Upper lobe of left lung (tissue), 6 donors: ENCODE data around the gene CCDC13. TPM values are rescaled to one million over a fixed set of nuclear protein-coding genes. Genes with fewer than 3 reads are reported as not detected.
A peak's percentile ranks its signal among the peaks of the same experiment; 100 is the strongest.

Source experiments
- ATAC-seq, 2 donors: fragments of 200-7000 bp; cut with Tn5 transposase; one replicate each; pipeline ENCODE4 v1.9.1; 2022; ENCODE audit warnings: mild to moderate bottlenecking in 2 of 2, moderate library complexity in 2 of 2; ENCODE audit not compliant: low FRiP score in 2 of 2
- DNase-seq, 2 donors: peaks; one replicate each; pipeline ENCODE4 v3.0.0-alpha.2; 2019 to 2020
- H3K27ac ChIP-seq, 4 donors: fragments of 200-600 bp; sonication (generic); one replicate each; pipeline ENCODE4 v1.5.1; 2016 to 2019
- H3K27me3 ChIP-seq, 4 donors: fragments of 200-600 bp; sonication (generic); one replicate each; pipeline ENCODE4 v1.5.1; 2017 to 2019
- H3K36me3 ChIP-seq, 4 donors: fragments of 200-600 bp; sonication (generic); one replicate each; pipeline ENCODE4 v1.5.1; 2016 to 2019
- H3K4me1 ChIP-seq, 4 donors: fragments of 200-600 bp; sonication (generic); one replicate each; pipeline ENCODE4 v1.5.1; 2018 to 2019
- H3K4me3 ChIP-seq, 4 donors: fragments of 200-600 bp; sonication (generic); one replicate each; pipeline ENCODE4 v1.5.1; 2017 to 2019; ENCODE audit warnings: mild to moderate bottlenecking in 2 of 4, moderate library complexity in 1 of 4
- H3K9me3 ChIP-seq, 4 donors: fragments of 200-600 bp; sonication (generic); one replicate each; pipeline ENCODE4 v1.5.1; 2018 to 2019
- CTCF ChIP-seq, 6 experiments: fragments of 450-650 bp in 4 of 6; fragments of 200-600 bp in 2 of 6; sonication (generic) in 2 of 6; IDR thresholded peaks; one replicate each; pipeline ENCODE4 v1.5.1; 2016 to 2019; ENCODE audit warnings: antibody characterized with exemption in 6 of 6
- EP300 ChIP-seq, 4 donors: sonication (generic); formaldehyde crosslinking; IDR thresholded peaks; one replicate each; pipeline ENCODE4 v1.5.1; 2017; ENCODE audit warnings: antibody characterized with exemption in 4 of 4, control low read depth in 2 of 4
- POLR2A ChIP-seq, 4 donors: fragments of 450-650 bp; IDR thresholded peaks; one replicate each; pipeline ENCODE4 v1.5.1; 2016 to 2017; ENCODE audit warnings: antibody characterized with exemption in 4 of 4, mild to moderate bottlenecking in 2 of 4
- POLR2AphosphoS5 ChIP-seq, 2 donors: sonication (generic); formaldehyde crosslinking; IDR thresholded peaks; one replicate each; pipeline ENCODE4 v1.5.1; 2017; ENCODE audit warnings: antibody characterized with exemption in 2 of 2
- WGBS, 2 donors: methylation state at CpG; one replicate each; pipeline ENCODE4 v1.1.5; 2017 to 2018; 5-methylcytosine and 5-hydroxymethylcytosine counted together
- total RNA-seq, 6 donors: library from RNA; depleted of rRNA in 4 of 6; stranded (reverse); fragments of >200 nt in 4 of 6; gene quantifications; one replicate each; pipeline versions ENCODE4 v1.1.0 to v1.2.1, GENCODE V29; 2016 to 2021
- donor health status: DM: no; HTN: no; CAD: no; lungs with moderate emphysema.
- donor health status: DM: no; HTN: yes; CAD: no; lungs with severe emphysema.

The CCDC13 gene
- total RNA-seq, 6 donors from 2014 or later: 2.1 to 12.8 (median 3.0) TPM

GRCh38 chr3:42749025-42749752 lies 23.9 kb downstream of the CCDC13 start:
- ATAC-seq (no peak), DNase-seq (no peak)
- TF ChIP-seq CTCF (IDR thresholded peaks at IDR 0.05) (no peak), EP300 (IDR thresholded peaks at IDR 0.05) (no peak), POLR2A (IDR thresholded peaks at IDR 0.05) (no peak), POLR2AphosphoS5 (IDR thresholded peaks at IDR 0.05) (no peak)
- H3K4me3 ChIP-seq: no peak overlapping the region
- 88 to 94% methylated on average over 8 to 10 of the region's 10 CpGs for WGBS, 2 donors
- peaks cover 15 to 29% (median 17%) of the 10 kb centered on the region in 4 donors for H3K4me1 ChIP-seq
- H3K36me3 ChIP-seq: no peaks in the 10 kb centered on the region
- H3K27me3 ChIP-seq: no peaks in the 10 kb centered on the region
- no peak overlapping the region for H3K27ac ChIP-seq
- H3K9me3 ChIP-seq: no peaks in the 10 kb centered on the region

- H3K4me1 ChIP-seq: peaks cover 15 to 29% (median 17%) of the 10 kb centered on the region in 4 donors
- 47 to 56% methylated on average over 5 to 6 of the region's 6 CpGs for WGBS, 2 donors
- ATAC-seq: no peak
- H3K27me3 ChIP-seq: no peaks in the 10 kb centered on the region
- H3K27ac ChIP-seq: no peak overlapping the region
- H3K9me3 ChIP-seq: no peaks in the 10 kb centered on the region
- H3K36me3 ChIP-seq: no peaks in the 10 kb centered on the region
- no peak for DNase-seq
- H3K4me3 ChIP-seq: no peak overlapping the region
- TF ChIP-seq POLR2AphosphoS5 (IDR thresholded peaks at IDR 0.05) (no peak), EP300 (IDR thresholded peaks at IDR 0.05) (no peak), POLR2A (IDR thresholded peaks at IDR 0.05) (no peak), CTCF (IDR thresholded peaks at IDR 0.05) (no peak)
These were observed 25.5 kb downstream of the CCDC13 start for GRCh38 chr3:42747581-42747980.

- no peaks in the 10 kb centered on the region for H3K9me3 ChIP-seq
- H3K27me3 ChIP-seq: no peaks in the 10 kb centered on the region
- TF ChIP-seq CTCF (IDR thresholded peaks at IDR 0.05): no peak
- no peak for TF ChIP-seq EP300 (IDR thresholded peaks at IDR 0.05)
- no peak for TF ChIP-seq POLR2A (IDR thresholded peaks at IDR 0.05)
- no peak for TF ChIP-seq POLR2AphosphoS5 (IDR thresholded peaks at IDR 0.05)
- H3K4me3 ChIP-seq: no peak overlapping the region
- DNase-seq (no peak), ATAC-seq (peak in 1 of 2 donors; percentile 52)
- peaks cover 15 to 29% (median 17%) of the 10 kb centered on the region in 4 donors for H3K4me1 ChIP-seq
- peak overlapping the region in 2 of 4 donors; percentile 37 to 72 for H3K27ac ChIP-seq
- no peaks in the 10 kb centered on the region for H3K36me3 ChIP-seq
- 76% methylated on average over 9 to 11 of the region's 11 CpGs for WGBS, 2 donors
These were observed 26.3 kb downstream of the CCDC13 start for GRCh38 chr3:42746455-42747450.

GRCh38 chr3:42745776-42746454 lies 27.1 kb downstream of the CCDC13 start:
- Histone ChIP-seq H3K36me3 (no peaks in the 10 kb centered on the region), H3K4me1 (peaks cover 15 to 29% (median 17%) of the 10 kb centered on the region in 4 donors), H3K4me3 (no peak overlapping the region), H3K27ac (peak overlapping the region in 3 of 4 donors; percentile 2 to 72 (median 37)), H3K27me3 (no peaks in the 10 kb centered on the region), H3K9me3 (no peaks in the 10 kb centered on the region)
- TF ChIP-seq POLR2AphosphoS5 (IDR thresholded peaks at IDR 0.05): no peak
- TF ChIP-seq POLR2A (IDR thresholded peaks at IDR 0.05): no peak
- no peak for TF ChIP-seq CTCF (IDR thresholded peaks at IDR 0.05)
- TF ChIP-seq EP300 (IDR thresholded peaks at IDR 0.05): no peak
- ATAC-seq: no peak
- WGBS, 2 donors: 79 to 80% methylated on average over 8 of the region's 8 CpGs
- DNase-seq: no peak
